Activated CD8-positive, alpha-beta memory T cell treated with anti-CD3 and anti-CD28 coated beads, Interleukin-2, amount 10 ng/mL, durations not matched to agents 7 days and 5 days (primary cell): ENCODE measurements around the gene ARPC4. TPM values are rescaled to one million over a fixed set of nuclear protein-coding genes. Genes with fewer than 3 reads are reported as not detected.
A peak's percentile ranks its signal among the peaks of the same experiment; 100 is the strongest.

ENCODE experiments used
- ATAC-seq: fragments of 150-1000 bp; cut with Tn5 transposase; one replicate; pipeline ENCODE4 v1.10.0; 2021; ENCODE audit warnings: moderate library complexity
- CTCF ChIA-PET: fragments of 350-600 bp; sonication (Branson Sonifier 250); formaldehyde crosslinking; loops from one replicate; lab custom pipeline; 2021; ENCODE audit warnings: antibody characterized with exemption; lab: Charles Lee
- DNase-seq: peaks from one replicate; pipeline ENCODE4 v3.0.0-alpha.2; 2020
- H3K27ac Mint-ChIP-seq: one replicate; pipeline ENCODE4 v1.8.0; 2021; ENCODE audit warnings: mild to moderate bottlenecking, mixed read lengths
- H3K27me3 Mint-ChIP-seq: one replicate; pipeline ENCODE4 v1.8.0; 2021; ENCODE audit warnings: mixed read lengths
- H3K36me3 Mint-ChIP-seq: one replicate; pipeline ENCODE4 v1.8.0; 2021; ENCODE audit warnings: mild to moderate bottlenecking, mixed read lengths
- H3K4me1 Mint-ChIP-seq: one replicate; pipeline ENCODE4 v1.8.0; 2021; ENCODE audit warnings: mixed read lengths
- H3K4me3 Mint-ChIP-seq: one replicate; pipeline ENCODE4 v1.8.0; 2021; ENCODE audit warnings: mild to moderate bottlenecking, moderate library complexity, mixed read lengths
- H3K9me3 Mint-ChIP-seq: one replicate; pipeline ENCODE4 v1.8.0; 2022; ENCODE audit warnings: low read depth, mixed read lengths
- total RNA-seq, 2 experiments: library from RNA; stranded (reverse); gene quantifications; one replicate each; pipeline ENCODE4 v1.2.3, GENCODE V29; 2021

The ARPC4 gene
- total RNA-seq, 2 experiments from 2014 or later, result 274 to 300 TPM

DNA sequence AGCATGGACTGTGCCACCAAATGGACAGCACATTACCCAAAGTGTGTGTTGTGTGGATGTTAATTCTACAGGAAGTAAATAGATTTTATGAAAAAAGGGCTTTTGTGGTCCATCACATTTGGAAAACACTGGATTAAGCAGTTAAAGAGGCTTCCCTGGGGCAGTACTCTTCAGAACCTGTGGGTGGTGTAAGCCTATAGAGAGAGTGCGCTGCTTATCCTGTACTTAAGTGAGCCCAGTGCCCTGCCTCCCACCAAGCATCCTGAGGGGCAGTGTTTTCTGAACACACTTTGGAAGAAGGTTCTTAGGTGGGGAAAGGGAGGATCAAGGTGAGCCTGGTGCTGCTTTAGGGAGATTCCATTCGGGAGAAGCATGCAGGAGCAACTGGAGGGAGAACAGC, 28.1 kb downstream of the ARPC4 start:
- no peak overlapping the region for H3K27ac Mint-ChIP-seq
- no peak overlapping the region for H3K4me3 Mint-ChIP-seq
- no peaks in the 10 kb centered on the region for H3K4me1 Mint-ChIP-seq
- CTCF ChIA-PET, result interaction anchor here (0.8 kb wide), 1 partner anchor 15 kb away, joined by 3 read pairs; no protein-coding TSS in a partner anchor
- no peaks in the 10 kb centered on the region for H3K9me3 Mint-ChIP-seq
- peak; percentile 39 for ATAC-seq
- H3K36me3 Mint-ChIP-seq, result peaks cover 2% of the 10 kb centered on the region
- DNase-seq, result no peak
- H3K27me3 Mint-ChIP-seq, result no peaks in the 10 kb centered on the region

- CTCF ChIA-PET, result interaction anchor here (2.8 kb wide), 1 partner anchor 106 kb away, joined by 16 read pairs; no protein-coding TSS in a partner anchor
- peaks cover 3% of the 10 kb centered on the region for H3K4me1 Mint-ChIP-seq
- peaks cover 3% of the 10 kb centered on the region for H3K36me3 Mint-ChIP-seq
These were observed 32.7 kb downstream of the ARPC4 start for GRCh38 chr3:9825451-9826040.

DNA sequence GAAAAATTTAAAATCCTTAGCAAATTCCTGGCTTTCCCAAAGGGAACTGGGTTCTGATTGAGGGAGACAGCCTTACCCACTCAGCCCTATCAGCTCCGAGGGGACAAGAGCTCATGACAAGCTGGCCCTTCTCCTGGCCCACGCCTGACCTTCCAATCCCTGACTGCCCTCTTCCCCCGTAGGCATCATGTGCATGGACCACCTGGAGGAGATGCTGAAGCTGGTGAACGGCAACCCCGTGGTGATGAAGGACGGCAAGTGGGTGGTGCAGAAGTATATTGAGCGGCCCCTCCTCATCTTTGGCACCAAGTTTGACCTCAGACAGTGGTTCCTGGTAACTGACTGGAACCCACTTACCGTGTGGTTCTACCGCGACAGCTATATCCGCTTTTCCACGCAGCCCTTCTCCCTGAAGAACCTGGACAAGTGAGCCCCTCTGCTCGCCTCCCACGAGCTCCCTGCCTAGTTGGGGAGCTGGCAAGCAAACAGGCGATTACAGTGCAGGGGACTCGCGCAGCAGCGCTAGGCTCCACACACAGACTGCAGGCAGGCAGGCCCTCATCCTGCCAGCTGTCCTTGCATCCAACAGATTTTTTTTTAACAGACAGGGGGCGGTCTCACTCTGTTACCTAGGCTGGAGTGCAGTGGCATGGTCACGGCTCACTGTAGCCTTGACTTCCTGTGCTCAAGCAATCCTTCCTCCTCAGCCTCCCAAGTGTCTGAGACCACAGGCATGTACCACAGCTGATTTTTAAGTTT, 34.1 kb downstream of the ARPC4 start:
- H3K27me3 Mint-ChIP-seq, result no peaks in the 10 kb centered on the region
- H3K27ac Mint-ChIP-seq, result peak overlapping the region; percentile 43
- ATAC-seq (peak; percentile 84), DNase-seq (peak; percentile 51)
- H3K9me3 Mint-ChIP-seq, result no peaks in the 10 kb centered on the region
- H3K4me1 Mint-ChIP-seq, result peaks cover 5% of the 10 kb centered on the region
- CTCF ChIA-PET, result interaction anchor here (0.7 to 2.8 kb wide), 7 partner anchors 13 to 402 kb away, joined by 4 to 16 read pairs (median 7); partner anchors contain the start of gene RPUSD3
- H3K4me3 Mint-ChIP-seq, result no peak overlapping the region
- H3K36me3 Mint-ChIP-seq, result peaks cover 8% of the 10 kb centered on the region

More at GRCh38 chr3:9825451-9826040, 32.7 kb downstream of the ARPC4 start:
- H3K27me3 Mint-ChIP-seq, result no peaks in the 10 kb centered on the region
- no peak overlapping the region for H3K27ac Mint-ChIP-seq
- ATAC-seq, result no peak
- no peak overlapping the region for H3K4me3 Mint-ChIP-seq
- DNase-seq, result no peak
- no peaks in the 10 kb centered on the region for H3K9me3 Mint-ChIP-seq

- CTCF ChIA-PET, result interaction anchor here (0.6 to 1.6 kb wide), 4 partner anchors 21 to 435 kb away, joined by 3 to 5 read pairs (median 4); no protein-coding TSS in a partner anchor
- Mint-ChIP-seq H3K4me1 (peaks cover 5% of the 10 kb centered on the region), H3K9me3 (no peaks in the 10 kb centered on the region), H3K36me3 (peaks cover 14% of the 10 kb centered on the region), H3K4me3 (no peak overlapping the region), H3K27ac (no peak overlapping the region), H3K27me3 (no peaks in the 10 kb centered on the region)
- ATAC-seq (no peak), DNase-seq (no peak)
These were observed 36.2 kb downstream of the ARPC4 start for GRCh38 chr3:9828801-9829755.

DNA sequence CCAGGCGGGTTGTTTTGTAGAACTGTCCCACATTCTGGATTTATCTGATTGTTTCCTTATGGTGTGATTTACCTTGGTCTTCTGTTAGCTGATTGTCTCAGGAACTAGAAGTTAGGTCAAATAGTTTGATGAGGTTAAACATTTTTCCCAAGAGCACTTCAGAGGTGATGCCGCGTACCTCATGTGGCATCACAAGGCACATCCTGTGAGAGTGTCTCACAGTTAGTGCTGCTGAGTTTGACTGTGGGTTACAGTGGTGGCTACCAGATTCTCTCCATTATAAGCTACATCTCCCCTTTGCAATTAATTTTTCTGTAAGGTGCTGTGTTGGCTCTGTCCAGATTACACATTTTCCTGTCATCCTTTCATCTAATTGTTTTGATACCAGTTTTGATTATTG, 38.4 kb downstream of the ARPC4 start:
- H3K36me3 Mint-ChIP-seq, result peaks cover 23% of the 10 kb centered on the region

GRCh38 chr3:9833078-9833477, 40.2 kb downstream of the ARPC4 start:
- CTCF ChIA-PET, result no interaction called here
- Mint-ChIP-seq H3K36me3 (peaks cover 23% of the 10 kb centered on the region), H3K4me3 (no peak overlapping the region), H3K4me1 (peaks cover 2% of the 10 kb centered on the region), H3K27ac (no peak overlapping the region), H3K27me3 (no peaks in the 10 kb centered on the region), H3K9me3 (no peaks in the 10 kb centered on the region)
- DNase-seq, result no peak
- ATAC-seq, result no peak

More for the DNA sequence above, 38.4 kb downstream of the ARPC4 start:
- H3K27me3 Mint-ChIP-seq, result no peaks in the 10 kb centered on the region
- no peak overlapping the region for H3K4me3 Mint-ChIP-seq
- DNase-seq (no peak), ATAC-seq (no peak)
- H3K9me3 Mint-ChIP-seq, result no peaks in the 10 kb centered on the region
- CTCF ChIA-PET, result interaction anchor here (0.8 to 1.3 kb wide), 3 partner anchors 13 to 60 kb away, joined by 3 read pairs; no protein-coding TSS in a partner anchor
- peaks cover 5% of the 10 kb centered on the region for H3K4me1 Mint-ChIP-seq
- no peak overlapping the region for H3K27ac Mint-ChIP-seq

- CTCF ChIA-PET, result interaction anchor here (1.2 kb wide), 1 partner anchor 9 kb away, joined by 4 read pairs; the partner anchor contains the start of gene RPUSD3
- H3K9me3 Mint-ChIP-seq, result no peaks in the 10 kb centered on the region
These were observed 41.9 kb downstream of the ARPC4 start for GRCh38 chr3:9834520-9835380.

GRCh38 chr3:9837701-9838582, 45.1 kb downstream of the ARPC4 start:
- no peak for DNase-seq
- H3K4me1 Mint-ChIP-seq, result peaks cover 8% of the 10 kb centered on the region
- H3K9me3 Mint-ChIP-seq, result no peaks in the 10 kb centered on the region
- no peak overlapping the region for H3K4me3 Mint-ChIP-seq
- H3K36me3 Mint-ChIP-seq, result peaks cover 28% of the 10 kb centered on the region
- H3K27me3 Mint-ChIP-seq, result no peaks in the 10 kb centered on the region
- CTCF ChIA-PET, result no interaction called here
- H3K27ac Mint-ChIP-seq, result no peak overlapping the region
- ATAC-seq, result no peak

More at GRCh38 chr3:9834520-9835380, 41.9 kb downstream of the ARPC4 start:
- H3K4me1 Mint-ChIP-seq, result peaks cover 2% of the 10 kb centered on the region
- no peaks in the 10 kb centered on the region for H3K27me3 Mint-ChIP-seq
- DNase-seq, result no peak
- H3K4me3 Mint-ChIP-seq, result no peak overlapping the region
- no peak for ATAC-seq
- H3K27ac Mint-ChIP-seq, result no peak overlapping the region
- peaks cover 23% of the 10 kb centered on the region for H3K36me3 Mint-ChIP-seq

GRCh38 chr3:9838856-9839255, 46.0 kb downstream of the ARPC4 start:
- no peaks in the 10 kb centered on the region for H3K27me3 Mint-ChIP-seq
- H3K9me3 Mint-ChIP-seq, result no peaks in the 10 kb centered on the region
- ATAC-seq (no peak), DNase-seq (no peak)
- H3K27ac Mint-ChIP-seq, result no peak overlapping the region
- no peak overlapping the region for H3K4me3 Mint-ChIP-seq
- H3K4me1 Mint-ChIP-seq, result peaks cover 12% of the 10 kb centered on the region
- CTCF ChIA-PET, result interaction anchor here (1.0 to 2.0 kb wide), 2 partner anchors 12 to 30 kb away, joined by 3 to 4 read pairs; no protein-coding TSS in a partner anchor
- H3K36me3 Mint-ChIP-seq, result peaks cover 28% of the 10 kb centered on the region

DNA sequence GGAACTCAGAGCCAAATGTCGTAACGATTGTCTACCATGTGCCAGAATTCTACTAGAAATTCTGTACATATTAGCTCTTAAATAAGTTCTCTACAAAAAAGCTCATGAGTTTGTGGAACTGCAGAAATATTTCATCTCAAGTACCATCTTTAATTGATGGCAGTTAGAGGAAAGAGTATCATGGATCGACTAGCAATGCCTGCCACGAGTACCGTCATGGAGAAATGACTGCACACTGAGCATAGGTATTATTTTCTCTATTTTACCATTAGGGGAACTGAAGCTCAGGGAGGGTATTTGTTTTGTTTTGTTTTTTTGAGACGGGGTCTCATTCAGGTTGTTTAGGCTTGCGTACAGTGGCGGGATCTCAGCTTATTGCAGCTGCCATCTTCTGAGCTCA, 48.1 kb downstream of the ARPC4 start:
- Mint-ChIP-seq H3K36me3 (peaks cover 20% of the 10 kb centered on the region), H3K4me1 (peaks cover 24% of the 10 kb centered on the region), H3K27me3 (no peaks in the 10 kb centered on the region), H3K9me3 (no peaks in the 10 kb centered on the region), H3K4me3 (no peak overlapping the region), H3K27ac (no peak overlapping the region)
- ATAC-seq (no peak), DNase-seq (no peak)
- CTCF ChIA-PET, result interaction anchor here (0.6 to 4.4 kb wide), 6 partner anchors 14 to 108 kb away, joined by 3 to 27 read pairs (median 3); partner anchors contain the start of gene CRELD1

- peak; percentile 97 for DNase-seq
- H3K27me3 Mint-ChIP-seq, result no peaks in the 10 kb centered on the region
- peak within 1 kb of the TSS; percentile 90 for H3K27ac Mint-ChIP-seq
- peaks cover 24% of the 10 kb centered on the region for H3K4me1 Mint-ChIP-seq
- peaks cover 15% of the 10 kb centered on the region for H3K36me3 Mint-ChIP-seq
- peak; percentile 99 for ATAC-seq
- H3K9me3 Mint-ChIP-seq, result no peaks in the 10 kb centered on the region
- H3K4me3 Mint-ChIP-seq, result peak within 1 kb of the TSS; percentile 98
- CTCF ChIA-PET, result interaction anchor here (0.9 to 4.4 kb wide), 7 partner anchors 9 to 106 kb away, joined by 3 to 27 read pairs (median 3); partner anchors contain the start of gene CRELD1
These were observed 51.0 kb downstream of the ARPC4 start, which contains the start of gene RPUSD3 for GRCh38 chr3:9843715-9844438. Gene RPUSD3 (minus strand): TSS chr3:9844008. CDS start chr3:9843990, 18 bp downstream.
